ENCODE measurements around the gene SBK3. TPM values are rescaled to one million over a fixed set of nuclear protein-coding genes. Genes with fewer than 3 reads are reported as not detected.
A peak's percentile ranks its signal among the peaks of the same experiment; 100 is the strongest.
"Not testable (repeated sequence)": the region's sequence is repeated elsewhere in the genome, so short reads cannot be mapped to it uniquely, and the experiment has no call there.

The SBK3 gene
- total RNA-seq, 1 donor from 2014 or later = 21.1 TPM

DNA sequence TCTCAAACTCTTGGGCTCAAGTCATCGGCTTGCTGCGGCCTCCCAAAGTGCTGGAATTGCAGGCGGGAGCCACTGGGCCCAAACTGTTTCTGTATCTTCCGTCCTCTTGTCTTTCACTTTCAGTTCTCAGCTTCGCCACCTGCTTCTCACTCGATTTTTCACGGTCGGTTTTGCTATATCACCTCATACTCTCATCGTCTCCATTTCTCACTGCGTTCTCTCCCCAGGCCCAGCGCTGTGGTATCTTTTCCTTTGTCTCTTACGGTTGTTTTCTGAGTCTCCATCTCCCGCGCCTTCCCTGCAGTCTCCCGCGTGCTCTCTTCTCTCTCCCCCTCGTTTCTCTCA is 42.2 kb downstream of the SBK3 start:
- TF ChIP-seq CTCF (IDR thresholded peaks at IDR 0.05; ENCODE audit: borderline replicate concordance) = no peak

DNA sequence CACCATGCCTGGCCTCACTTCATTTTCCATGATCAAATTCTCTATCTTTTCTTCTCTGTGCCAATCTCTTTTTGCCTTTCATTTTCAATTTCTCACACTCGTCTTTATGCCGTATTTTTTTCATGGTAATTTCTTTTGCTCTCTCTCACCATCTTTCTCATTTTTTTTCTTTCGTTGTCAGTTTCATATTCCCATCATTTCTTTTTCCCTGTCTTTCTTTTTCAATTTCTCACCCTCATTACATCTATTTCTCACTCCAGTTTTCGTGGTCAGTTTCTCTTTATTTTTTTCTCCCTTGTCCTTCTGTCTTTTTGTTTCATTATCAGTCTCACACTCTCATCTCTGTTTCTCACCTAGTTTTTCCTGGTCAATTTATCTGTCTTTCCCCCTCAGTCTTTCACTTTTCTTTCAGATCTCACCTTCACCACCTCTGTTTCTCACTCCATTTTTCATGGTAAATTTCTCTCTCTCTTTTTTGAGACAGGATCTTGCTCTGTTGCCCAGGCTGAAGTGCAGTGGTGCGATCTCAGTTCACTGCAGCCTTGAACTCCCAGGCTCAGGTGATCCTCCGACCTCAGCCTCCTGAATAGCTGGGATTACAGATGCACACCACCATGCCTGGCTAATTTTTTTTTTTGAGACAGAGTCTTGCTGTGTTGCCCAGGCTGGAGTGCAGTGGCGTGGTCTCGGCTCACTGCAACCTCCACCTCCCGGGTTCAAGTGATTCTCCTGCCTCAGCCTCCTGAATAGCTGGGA is 43.0 kb downstream of the SBK3 start:
- Histone ChIP-seq H3K27ac (replicated peaks) (no peak overlapping the region), H3K9me3 (replicated peaks) (no peaks in the 10 kb centered on the region), H3K4me1 (peaks cover 14% of the 10 kb centered on the region), H3K36me3 (peaks cover 17% of the 10 kb centered on the region), H3K27me3 (ENCODE audit: low read depth) (no peaks in the 10 kb centered on the region), H3K4me3 (no peak overlapping the region)
- no peak for DNase-seq
- no peak for TF ChIP-seq CTCF (IDR thresholded peaks at IDR 0.05; ENCODE audit: borderline replicate concordance)
- intact Hi-C loops (cut with micrococcal nuclease) = no loop called here

More for the DNA sequence above, 42.2 kb downstream of the SBK3 start:
- Histone ChIP-seq H3K27ac (replicated peaks) (no peak overlapping the region), H3K9me3 (replicated peaks) (no peaks in the 10 kb centered on the region), H3K36me3 (peaks cover 17% of the 10 kb centered on the region), H3K27me3 (ENCODE audit: low read depth) (no peaks in the 10 kb centered on the region), H3K4me1 (peaks cover 14% of the 10 kb centered on the region), H3K4me3 (peak overlapping the region; percentile 69)
- DNase-seq = no peak
- intact Hi-C loops (cut with micrococcal nuclease) = no loop called here

DNA sequence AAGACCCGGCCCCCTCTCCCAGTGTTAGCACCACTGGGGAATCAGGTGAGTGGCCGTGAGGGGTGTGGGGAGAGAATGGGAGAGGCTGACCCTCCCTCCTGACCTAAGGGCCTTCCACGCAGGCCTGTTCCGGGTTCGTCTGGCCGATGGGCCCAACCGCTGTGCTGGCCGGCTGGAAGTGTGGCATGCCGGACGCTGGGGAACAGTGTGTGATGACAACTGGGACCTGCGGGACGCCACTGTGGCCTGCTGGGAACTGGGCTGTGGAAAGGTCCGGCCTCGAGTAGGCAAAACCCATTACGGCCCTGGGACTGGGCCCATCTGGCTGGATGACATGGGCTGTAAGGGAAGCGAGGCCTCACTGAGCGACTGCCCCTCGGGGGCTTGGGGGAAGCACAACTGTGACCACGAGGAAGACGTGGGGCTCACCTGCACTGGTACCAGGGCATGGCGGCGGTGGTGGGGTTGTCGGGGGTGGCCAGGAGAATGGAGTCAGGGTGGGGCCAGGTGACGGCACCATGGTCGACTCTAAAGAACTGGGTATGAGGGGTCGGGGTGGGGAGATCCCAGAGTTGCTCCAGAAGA is 44.9 kb downstream of the SBK3 start:
- no peaks in the 10 kb centered on the region for H3K9me3 ChIP-seq (replicated peaks)
- DNase-seq = no peak
- H3K36me3 ChIP-seq = peaks cover 23% of the 10 kb centered on the region
- H3K4me1 ChIP-seq = peaks cover 16% of the 10 kb centered on the region
- H3K27me3 ChIP-seq (ENCODE audit: low read depth) = no peaks in the 10 kb centered on the region
- TF ChIP-seq CTCF (IDR thresholded peaks at IDR 0.05; ENCODE audit: borderline replicate concordance) = no peak
- intact Hi-C loops (cut with micrococcal nuclease) = no loop called here
- no peak overlapping the region for H3K4me3 ChIP-seq
- no peak overlapping the region for H3K27ac ChIP-seq (replicated peaks)

- peaks cover 16% of the 10 kb centered on the region for H3K27me3 ChIP-seq (ENCODE audit: low read depth)
- no peak overlapping the region for H3K27ac ChIP-seq (replicated peaks)
- peaks cover 21% of the 10 kb centered on the region for H3K4me1 ChIP-seq
- H3K36me3 ChIP-seq = peaks cover 23% of the 10 kb centered on the region
- H3K4me3 ChIP-seq = no peak overlapping the region
- intact Hi-C loops (cut with micrococcal nuclease) = no loop called here
- no peak for DNase-seq
- no peaks in the 10 kb centered on the region for H3K9me3 ChIP-seq (replicated peaks)
- TF ChIP-seq CTCF (IDR thresholded peaks at IDR 0.05; ENCODE audit: borderline replicate concordance) = no peak
These were observed 47.0 kb downstream of the SBK3 start for GRCh38 chr19:55498246-55498840.

DNA sequence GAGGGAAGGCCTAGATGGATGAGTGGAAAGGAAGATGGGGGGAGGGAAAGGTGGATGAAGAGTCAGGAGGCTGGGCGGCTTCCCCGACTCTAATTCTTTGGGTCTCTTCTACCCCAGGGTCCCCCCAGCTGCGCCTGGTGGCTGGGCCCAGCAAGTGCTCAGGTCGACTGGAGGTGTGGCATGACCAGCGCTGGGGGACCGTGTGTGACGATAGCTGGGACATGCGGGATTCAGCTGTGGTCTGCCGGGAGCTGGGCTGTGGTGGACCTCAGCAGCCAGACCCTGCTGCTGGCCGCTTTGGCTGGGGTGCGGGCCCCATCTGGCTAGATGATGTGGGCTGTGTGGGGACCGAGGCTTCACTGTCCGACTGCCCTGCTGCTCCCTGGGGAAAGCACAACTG is 47.6 kb downstream of the SBK3 start:
- H3K27ac ChIP-seq (replicated peaks) = no peak overlapping the region
- H3K4me1 ChIP-seq = peaks cover 24% of the 10 kb centered on the region
- intact Hi-C loops (cut with micrococcal nuclease) = no loop called here
- no peak for TF ChIP-seq CTCF (IDR thresholded peaks at IDR 0.05; ENCODE audit: borderline replicate concordance)
- no peak overlapping the region for H3K4me3 ChIP-seq
- no peak for DNase-seq
- H3K36me3 ChIP-seq = peaks cover 23% of the 10 kb centered on the region
- H3K27me3 ChIP-seq (ENCODE audit: low read depth) = peaks cover 21% of the 10 kb centered on the region
- no peaks in the 10 kb centered on the region for H3K9me3 ChIP-seq (replicated peaks)

DNA sequence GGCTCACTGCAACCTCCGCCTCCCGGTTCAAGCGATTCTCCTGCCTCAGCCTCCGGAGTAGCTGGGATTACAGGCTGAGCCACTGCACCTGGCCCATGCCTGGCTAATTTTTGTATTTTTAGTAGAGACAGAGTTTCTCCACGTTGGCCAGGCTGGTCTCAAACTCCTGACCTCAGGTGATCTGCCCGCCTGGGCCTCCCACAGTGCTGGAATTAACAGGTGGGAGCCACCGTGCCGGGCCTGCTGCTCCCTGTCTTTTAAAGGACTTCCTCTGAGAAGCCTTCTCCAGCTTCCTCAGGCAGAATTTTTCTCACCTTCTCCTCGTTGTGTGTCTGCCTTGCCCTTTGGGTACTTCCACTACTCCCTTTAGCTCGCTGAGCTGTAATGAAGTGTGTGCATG is 48.5 kb downstream of the SBK3 start:
- DNase-seq; H3K9me3 ChIP-seq (replicated peaks); intact Hi-C loops (cut with micrococcal nuclease); H3K27ac ChIP-seq (replicated peaks); H3K4me3 ChIP-seq: not testable (repeated sequence)
- Histone ChIP-seq H3K27me3 (ENCODE audit: low read depth) (peaks cover 27% of the 10 kb centered on the region), H3K36me3 (peaks cover 23% of the 10 kb centered on the region), H3K4me1 (peaks cover 26% of the 10 kb centered on the region)

All from left ventricle myocardium inferior (tissue), 1 donor.